ES-I3 (cell line): ENCODE measurements around the gene BAK1.

ENCODE experiments used
- H3K36me3 ChIP-seq: 2 replicates; pipeline ENCODE4 v1.6.1; 2013; ENCODE audit warnings: mild to moderate bottlenecking, low read length, control low read depth, moderate library complexity; ENCODE audit not compliant: insufficient read depth
- H3K4me1 ChIP-seq: 2 replicates; pipeline ENCODE4 v1.6.1; 2013; ENCODE audit warnings: mild to moderate bottlenecking, control low read depth, low read length; ENCODE audit not compliant: insufficient read depth
- H3K9ac ChIP-seq: 2 replicates; pipeline ENCODE4 v1.6.1; 2013; ENCODE audit warnings: low read depth, mild to moderate bottlenecking, low read length, moderate library complexity
- H3K9me3 ChIP-seq: 2 replicates; pipeline ENCODE4 v1.6.1; 2013; ENCODE audit warnings: mild to moderate bottlenecking, low read length, moderate library complexity; ENCODE audit not compliant: control insufficient read depth, insufficient read depth

BAK1 gene

DNA sequence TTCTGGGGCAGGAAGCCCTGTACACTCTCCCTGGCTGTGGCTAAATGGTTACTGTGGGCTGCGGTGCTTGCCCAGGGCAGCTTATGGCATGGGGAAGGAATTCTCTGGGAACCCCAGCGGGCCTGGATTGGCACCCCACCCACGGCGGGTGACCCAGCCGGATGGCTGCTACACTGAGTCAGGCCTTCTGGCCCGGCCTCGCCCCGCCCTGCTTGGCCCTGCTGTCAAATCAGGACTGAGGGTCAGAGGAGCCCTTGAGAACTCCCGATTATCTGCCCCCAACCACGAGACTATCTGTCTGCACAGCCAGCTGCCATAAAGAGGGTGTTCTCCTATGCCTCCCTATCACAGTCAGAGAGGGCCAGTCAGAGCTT, 33.7 kb upstream of the BAK1 start:
- peaks cover 37% of the 10 kb centered on the region for H3K4me1 ChIP-seq
- H3K9me3 ChIP-seq = no peaks in the 10 kb centered on the region
- no peaks in the 10 kb centered on the region for H3K36me3 ChIP-seq
- H3K9ac ChIP-seq = no peak overlapping the region

DNA sequence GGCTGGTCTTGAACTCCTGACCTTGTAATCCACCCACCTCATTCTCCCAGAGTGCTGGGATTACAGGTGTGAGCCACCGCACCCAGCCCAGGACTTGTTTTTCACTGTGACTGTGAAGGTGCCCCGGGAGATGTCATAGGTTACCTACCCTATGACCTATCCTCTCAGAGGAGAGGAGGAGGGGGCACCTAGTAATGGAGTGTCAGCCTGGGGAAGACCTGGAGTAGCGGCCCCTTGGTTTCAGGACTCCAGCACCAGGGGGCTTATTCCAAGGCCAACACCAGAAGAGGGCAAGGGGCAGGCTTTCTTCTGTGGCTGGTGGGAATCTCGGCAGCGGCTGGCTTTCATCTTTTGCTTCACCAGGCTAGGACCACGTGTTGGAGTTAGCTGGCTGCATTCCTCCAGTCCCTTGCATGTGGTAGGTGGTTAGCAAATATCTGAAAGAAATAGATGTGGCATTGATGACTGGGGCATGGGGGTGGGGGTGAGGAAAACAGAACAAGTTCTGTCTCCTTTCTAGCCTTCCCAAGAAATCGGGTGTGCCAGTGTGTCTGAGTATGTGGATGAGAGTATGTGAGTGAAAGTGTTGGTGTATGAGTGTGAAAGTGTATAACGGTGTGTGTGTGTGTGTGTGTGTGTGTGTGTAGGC, 33.2 kb upstream of the BAK1 start:
- Histone ChIP-seq H3K9me3 (no peaks in the 10 kb centered on the region), H3K9ac (no peak overlapping the region), H3K36me3 (no peaks in the 10 kb centered on the region), H3K4me1 (peaks cover 41% of the 10 kb centered on the region)

DNA sequence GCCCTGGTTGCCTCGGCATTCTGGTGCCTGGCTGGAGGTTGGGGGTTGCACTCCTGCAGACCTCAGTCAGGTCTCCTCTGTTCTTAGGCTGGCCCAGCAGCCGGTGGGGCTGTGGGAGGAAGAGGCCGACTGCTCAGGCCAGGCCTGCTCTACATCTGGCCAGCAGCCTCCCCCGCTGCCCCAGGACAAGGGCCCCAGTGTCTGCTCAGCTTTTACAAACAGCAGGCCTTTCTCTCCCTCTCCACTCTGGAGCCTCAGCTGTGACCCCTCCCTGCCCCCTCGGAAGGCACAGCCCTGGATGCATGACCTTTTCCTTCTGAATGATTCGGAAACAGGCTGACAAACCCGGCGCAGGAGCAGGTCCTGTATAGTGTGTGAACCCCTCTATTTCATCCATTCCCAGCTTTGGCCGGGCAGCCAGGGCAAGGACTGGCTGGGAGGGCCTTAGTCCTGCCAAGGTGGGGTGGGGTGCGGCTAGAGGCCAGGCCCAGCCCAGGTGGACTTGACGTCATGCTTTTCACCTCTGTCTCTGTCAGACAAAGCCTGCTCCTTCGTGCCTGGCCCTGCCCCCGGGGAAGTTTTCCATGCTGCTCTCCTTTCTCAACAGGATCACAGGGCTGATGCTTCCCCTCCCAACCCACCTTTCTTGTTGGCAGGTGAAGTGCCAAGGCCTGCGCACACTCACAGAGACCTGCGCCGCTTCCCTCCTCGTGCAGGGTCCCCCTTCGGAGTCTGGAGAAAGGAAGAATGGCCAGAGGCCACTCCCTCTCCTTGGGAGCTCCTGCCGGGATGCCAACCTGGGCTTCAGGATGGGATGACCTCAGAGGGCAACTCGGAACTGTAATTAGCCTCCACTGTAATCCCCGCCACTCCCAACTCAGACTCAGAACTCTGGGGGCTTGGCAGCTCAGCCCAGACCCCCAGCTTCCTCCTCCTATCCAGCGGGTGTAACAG, 31.0 kb upstream of the BAK1 start:
- Histone ChIP-seq H3K36me3 (no peaks in the 10 kb centered on the region), H3K9ac (no peak overlapping the region; the same call in 1 of the 2 replicates), H3K9me3 (no peaks in the 10 kb centered on the region), H3K4me1 (peaks cover 50% of the 10 kb centered on the region)

DNA sequence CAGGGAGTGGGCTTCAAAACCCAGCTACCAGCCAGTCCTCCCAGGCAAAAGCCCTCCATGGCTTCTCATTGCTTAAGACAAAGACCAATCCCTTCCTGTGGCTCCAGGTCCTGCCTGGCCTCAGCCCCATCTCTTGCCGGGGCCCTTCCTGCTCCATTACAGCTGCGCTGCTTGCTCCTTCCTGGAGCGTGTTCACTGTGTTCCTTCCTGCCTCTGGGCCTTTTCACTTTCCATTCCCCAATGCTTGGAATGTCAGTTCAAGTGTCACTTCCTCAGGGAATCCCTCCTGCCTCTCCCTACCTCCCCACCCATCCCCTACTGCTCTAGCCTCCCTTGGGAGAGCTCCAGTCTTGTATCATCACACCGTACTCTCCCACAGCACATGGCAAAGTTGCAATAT, 30.0 kb upstream of the BAK1 start:
- Histone ChIP-seq H3K4me1 (peaks cover 50% of the 10 kb centered on the region), H3K36me3 (no peaks in the 10 kb centered on the region), H3K9ac (no peak overlapping the region), H3K9me3 (peaks cover under 1% of the 10 kb centered on the region; the same call in 1 of the 2 replicates)

DNA sequence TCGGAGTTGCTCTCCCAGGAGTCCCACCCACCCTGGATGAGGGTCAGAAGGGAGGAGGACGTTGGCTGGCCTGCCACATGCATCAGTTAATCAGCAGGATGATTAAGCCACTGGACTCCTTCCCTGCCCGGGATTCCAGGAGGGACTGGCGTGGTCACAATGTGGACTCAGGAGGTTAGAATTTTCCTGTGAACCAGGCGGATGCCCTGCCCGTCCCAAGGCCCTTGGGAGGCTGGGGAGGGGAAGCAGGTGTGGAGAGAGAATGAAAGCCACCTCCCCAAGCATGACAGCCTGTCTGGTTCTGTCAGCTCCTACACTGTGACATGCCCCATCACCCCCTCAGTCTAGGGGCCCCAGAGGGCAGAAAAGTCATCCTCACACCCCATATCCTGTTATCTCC, 29.5 kb upstream of the BAK1 start:
- H3K4me1 ChIP-seq = peaks cover 50% of the 10 kb centered on the region
- no peak overlapping the region for H3K9ac ChIP-seq
- peaks cover 3% of the 10 kb centered on the region; the same call in 1 of the 2 replicates for H3K9me3 ChIP-seq
- H3K36me3 ChIP-seq = no peaks in the 10 kb centered on the region

DNA sequence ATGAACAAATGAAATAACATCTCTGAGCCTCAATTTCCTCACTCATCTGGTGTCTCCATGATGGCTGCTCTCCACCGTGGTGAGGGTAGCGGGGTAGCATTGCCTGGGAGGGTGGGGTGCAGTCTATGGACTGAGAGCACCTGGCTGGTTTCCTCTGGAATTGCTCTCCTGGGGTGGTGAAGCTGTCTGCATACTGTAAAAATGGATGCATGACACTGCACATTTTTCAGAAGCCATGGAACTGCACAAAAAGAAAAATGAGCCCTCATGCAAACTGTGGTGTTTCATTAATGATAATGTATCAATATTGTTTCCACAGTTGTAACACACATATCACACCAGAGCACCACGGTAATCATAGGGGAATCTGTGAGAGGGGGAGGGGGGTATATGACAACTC, 28.9 kb upstream of the BAK1 start:
- Histone ChIP-seq H3K36me3 (no peaks in the 10 kb centered on the region), H3K9ac (no peak overlapping the region), H3K9me3 (peaks cover 3% of the 10 kb centered on the region; the same call in 1 of the 2 replicates), H3K4me1 (peaks cover 49% of the 10 kb centered on the region)

DNA sequence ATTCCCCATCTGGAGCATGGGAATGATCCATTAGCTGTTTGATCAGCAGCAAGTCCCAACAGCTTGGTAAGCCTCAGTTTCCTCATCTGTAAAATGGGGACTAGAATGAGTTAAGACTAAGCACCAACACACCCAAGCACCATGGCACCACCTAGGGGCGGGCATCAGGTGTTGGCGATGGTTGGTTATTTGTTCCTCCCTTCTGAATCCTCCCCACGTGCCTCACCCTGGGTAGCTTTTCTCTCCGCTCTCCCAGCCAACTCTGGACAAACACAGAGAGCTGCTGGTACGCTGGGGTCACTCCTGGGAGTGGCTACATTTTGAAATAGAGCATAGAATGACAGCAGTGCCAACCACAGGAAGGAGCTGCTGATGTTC, 27.7 kb upstream of the BAK1 start:
- Histone ChIP-seq H3K9me3 (peaks cover 3% of the 10 kb centered on the region; the same call in 1 of the 2 replicates), H3K36me3 (no peaks in the 10 kb centered on the region), H3K9ac (no peak overlapping the region), H3K4me1 (peaks cover 43% of the 10 kb centered on the region)

DNA sequence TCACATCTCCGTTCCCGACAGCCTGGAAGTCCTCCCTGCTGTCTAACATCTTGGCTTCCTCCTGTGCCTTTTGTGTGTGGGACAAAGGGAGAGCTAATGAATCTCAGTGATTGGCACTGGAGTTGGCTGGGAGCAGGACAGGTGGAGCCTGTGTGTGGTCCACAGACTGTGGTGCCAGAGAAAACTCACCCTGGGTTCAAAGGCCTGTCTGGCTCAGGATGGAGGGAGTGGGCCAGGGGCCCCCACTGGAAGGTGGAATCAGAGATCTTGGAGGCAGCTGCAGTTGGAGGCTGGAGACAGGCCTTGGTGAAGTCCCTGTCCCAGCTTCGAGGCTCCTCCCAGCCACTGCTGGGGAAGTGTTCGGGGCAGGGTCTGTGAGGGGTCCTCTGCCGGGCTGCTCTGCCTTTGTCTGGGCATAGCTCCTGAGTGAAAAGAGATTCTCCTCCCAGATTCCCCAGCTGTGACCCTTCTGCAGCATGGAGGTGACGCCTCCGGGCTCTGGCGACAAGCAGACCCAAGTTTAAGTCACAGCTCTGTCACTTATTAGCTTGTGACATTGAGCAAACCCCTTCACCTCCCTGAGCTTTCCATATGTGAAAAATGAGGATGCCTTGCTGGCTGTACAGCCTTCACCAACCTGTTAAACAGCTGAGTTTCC, 27.2 kb upstream of the BAK1 start:
- Histone ChIP-seq H3K36me3 (no peaks in the 10 kb centered on the region), H3K4me1 (peaks cover 43% of the 10 kb centered on the region), H3K9me3 (peaks cover 3% of the 10 kb centered on the region; the same call in 1 of the 2 replicates), H3K9ac (no peak overlapping the region)

DNA sequence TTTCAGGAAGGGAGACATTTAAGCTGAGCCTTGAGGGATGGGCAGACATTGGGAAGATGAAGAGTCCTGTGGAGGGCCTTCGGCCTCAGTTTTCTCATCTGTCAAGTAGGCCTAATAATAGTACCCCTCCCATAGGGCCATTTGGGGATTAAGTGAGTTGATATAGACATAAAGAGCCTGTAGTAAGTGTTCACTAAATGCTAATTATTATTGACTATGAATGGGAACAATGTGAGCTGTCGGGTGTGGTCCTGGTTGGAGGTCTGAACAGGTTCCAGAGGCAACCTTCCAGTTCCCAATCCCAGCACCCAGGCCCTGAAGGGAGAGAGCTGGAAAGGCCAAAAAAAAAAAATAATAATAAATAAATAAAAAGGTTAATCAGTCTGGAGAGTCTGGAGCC, 26.6 kb upstream of the BAK1 start:
- H3K9me3 ChIP-seq = peaks cover 3% of the 10 kb centered on the region; the same call in 1 of the 2 replicates
- no peaks in the 10 kb centered on the region for H3K36me3 ChIP-seq
- H3K9ac ChIP-seq = no peak overlapping the region
- H3K4me1 ChIP-seq = peaks cover 42% of the 10 kb centered on the region

DNA sequence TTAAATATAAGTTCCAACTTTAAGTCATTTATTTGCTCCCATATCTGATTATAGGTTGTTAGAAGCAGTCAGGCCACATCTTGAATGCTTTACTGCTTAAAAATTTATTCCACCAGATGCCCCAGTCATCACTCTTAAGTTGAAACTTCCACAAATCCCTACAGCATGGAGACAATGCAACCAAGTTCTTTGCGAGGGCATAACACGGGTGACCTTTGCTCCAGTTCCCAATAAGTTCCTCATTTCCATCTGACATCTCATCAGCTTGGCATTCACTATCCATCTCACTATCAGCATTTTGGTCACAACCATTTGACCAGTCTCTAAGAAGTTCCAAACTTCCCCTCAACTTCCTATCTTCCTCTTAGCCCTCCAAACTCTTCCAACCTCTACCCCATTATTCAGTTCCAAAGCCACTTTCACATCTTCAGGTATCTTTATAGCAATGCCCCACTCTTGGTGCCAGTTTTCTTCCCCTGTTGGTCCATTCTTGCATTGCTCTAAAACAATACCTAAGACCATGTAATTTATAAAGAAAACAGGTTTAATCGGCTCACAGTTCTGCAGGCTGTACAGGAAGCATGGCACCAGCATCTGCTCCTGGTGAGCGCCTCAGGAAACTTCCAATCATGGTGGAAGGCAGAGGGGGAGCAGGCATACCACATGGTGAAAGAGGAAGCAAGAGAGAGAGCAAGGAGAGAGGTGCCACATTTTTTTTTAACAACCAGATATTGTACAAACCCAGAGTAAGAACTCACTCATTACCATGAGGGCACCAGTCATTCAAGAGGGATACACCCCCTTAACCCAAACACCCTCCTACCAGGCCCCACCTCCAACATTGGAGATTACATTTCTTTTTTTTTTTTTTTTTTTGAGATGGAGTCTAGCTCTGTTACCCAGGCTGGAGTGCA, 25.1 kb upstream of the BAK1 start:
- peaks cover 3% of the 10 kb centered on the region; the same call in 1 of the 2 replicates for H3K9me3 ChIP-seq
- no peaks in the 10 kb centered on the region for H3K36me3 ChIP-seq
- H3K4me1 ChIP-seq = peaks cover 28% of the 10 kb centered on the region
- no peak overlapping the region for H3K9ac ChIP-seq

DNA sequence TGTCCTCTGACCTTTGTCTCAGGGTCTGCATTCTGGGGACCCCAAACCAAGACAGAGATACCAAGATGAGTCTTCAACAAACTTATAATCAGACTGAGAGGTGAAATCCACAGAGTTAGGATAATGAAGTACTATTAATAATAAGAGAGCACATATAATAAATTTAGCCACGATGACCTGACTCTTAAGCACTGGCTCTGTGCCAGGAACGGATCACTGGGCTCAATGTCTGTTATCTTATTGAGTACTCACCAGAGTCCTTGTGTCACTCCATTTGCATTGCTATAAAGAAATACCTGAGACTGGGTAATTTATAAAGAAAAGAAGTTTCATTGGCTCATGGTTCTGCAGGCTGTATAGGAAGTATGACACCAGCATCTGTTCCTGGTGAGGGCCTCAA, 22.1 kb upstream of the BAK1 start:
- Histone ChIP-seq H3K4me1 (peaks cover 8% of the 10 kb centered on the region; the same call in 1 of the 2 replicates), H3K9me3 (peaks cover 3% of the 10 kb centered on the region; the same call in 1 of the 2 replicates), H3K9ac (no peak overlapping the region)

DNA sequence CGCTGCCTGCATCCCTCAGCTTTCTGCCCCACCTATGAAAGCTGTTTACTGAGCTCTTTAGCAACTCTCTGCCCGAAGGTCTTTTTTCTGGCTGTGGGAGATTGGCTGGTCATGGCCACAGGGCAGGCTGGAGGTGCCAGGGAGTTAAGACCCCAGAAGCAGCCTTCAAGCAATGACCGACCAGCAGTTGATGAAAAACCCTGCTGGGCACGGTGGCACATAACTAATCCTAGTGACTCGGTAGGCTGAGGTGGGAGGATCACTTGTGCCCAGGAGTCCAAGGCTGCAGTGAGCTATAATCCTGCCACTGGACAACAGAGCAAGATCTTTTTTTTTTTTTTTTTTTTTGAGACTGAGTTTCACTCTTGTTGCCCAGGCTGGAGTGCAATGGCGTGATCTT, 20.7 kb upstream of the BAK1 start:
- no peak overlapping the region for H3K9ac ChIP-seq
- H3K36me3 ChIP-seq = no peaks in the 10 kb centered on the region
- H3K4me1 ChIP-seq = peaks cover 4% of the 10 kb centered on the region; the same call in 1 of the 2 replicates
- H3K9me3 ChIP-seq = peaks cover 3% of the 10 kb centered on the region; the same call in 1 of the 2 replicates

More for the DNA sequence above, 22.1 kb upstream of the BAK1 start:
- H3K36me3 ChIP-seq = no peaks in the 10 kb centered on the region

DNA sequence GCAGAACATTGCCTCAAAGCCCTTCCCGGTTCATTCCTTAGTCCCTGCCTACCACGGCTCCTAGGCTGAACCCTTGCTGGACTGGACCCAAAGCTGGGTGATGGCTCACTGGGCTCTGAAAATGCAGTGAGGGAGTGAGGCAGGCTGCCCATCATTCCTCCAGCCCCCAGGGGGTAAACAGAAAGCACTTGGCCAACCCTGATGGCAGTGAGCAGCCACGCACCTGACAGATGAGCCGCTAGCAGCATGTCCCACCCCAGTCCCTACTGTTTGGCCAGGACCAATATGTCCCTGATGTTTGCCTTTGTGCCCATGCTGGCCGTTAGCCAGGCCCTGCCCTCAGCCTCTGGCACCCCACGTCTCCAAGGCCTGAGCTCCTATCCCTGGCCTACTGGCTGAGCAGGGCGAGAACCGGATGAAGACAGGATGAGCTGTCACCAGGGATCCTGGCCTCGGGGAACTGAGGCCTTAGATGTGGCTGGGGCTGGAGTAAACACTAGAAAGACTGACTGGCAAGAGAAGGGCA, 19.4 kb upstream of the BAK1 start:
- Histone ChIP-seq H3K9me3 (no peaks in the 10 kb centered on the region), H3K36me3 (no peaks in the 10 kb centered on the region), H3K9ac (no peak overlapping the region)

More for the DNA sequence above, 19.4 kb upstream of the BAK1 start:
- H3K4me1 ChIP-seq = peaks cover 8% of the 10 kb centered on the region
